ENCODE data around the gene MRAS. TPM values are rescaled to one million over a fixed set of nuclear protein-coding genes. Genes with fewer than 3 reads are reported as not detected.

MRAS gene
- total RNA-seq, 2 experiments from 2014 or later: 0.69 to 1.0 TPM

DNA sequence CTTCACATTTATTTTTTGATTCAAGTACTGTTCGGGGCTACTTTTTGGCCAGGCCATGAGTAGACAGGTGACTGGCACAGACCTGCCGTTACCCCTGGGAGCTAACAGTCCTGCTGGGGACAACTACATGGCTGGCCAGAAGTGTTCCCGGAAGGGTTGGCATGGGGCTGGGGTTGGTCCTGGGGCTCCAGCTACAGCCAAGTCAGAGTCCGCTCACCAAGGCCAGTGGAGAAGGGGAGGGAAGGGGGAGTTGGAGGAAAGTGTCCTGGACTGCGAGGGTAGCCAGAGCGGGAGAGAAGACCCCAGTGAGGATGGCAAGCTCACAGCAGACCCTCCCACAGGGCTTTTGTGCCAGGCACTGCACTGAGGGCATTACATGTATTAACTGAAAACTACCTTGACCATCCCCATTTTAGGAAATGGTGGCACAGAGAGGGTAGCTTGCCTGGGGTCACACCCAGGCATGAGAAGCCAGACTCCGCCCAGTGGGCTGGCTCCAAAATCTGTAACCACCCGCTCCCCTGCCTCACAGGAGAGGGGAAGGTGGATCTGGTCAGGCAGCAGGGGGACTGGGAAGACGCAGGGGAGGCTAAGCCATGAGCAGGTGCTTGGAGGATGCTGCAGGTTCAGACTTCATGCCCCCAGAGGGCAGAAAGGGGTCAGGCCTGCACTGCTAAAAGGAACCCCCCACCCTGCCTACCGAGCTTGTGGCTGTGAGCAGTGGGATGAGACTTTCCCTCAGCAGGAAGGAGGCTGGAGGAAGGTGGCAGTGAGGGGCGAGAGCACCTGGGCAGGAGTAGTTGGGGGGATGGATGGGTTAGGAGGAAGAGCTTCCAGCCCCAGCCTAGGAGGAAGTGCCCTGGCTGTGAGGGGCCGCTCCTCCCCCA, 47.7 kb downstream of the MRAS start:
- Mint-ChIP-seq H3K4me3 (no peak overlapping the region), H3K27me3 (peaks cover 2% of the 10 kb centered on the region), H3K9me3 (no peaks in the 10 kb centered on the region), H3K36me3 (no peaks in the 10 kb centered on the region), H3K27ac (no peak overlapping the region), H3K4me1 (peaks cover 2% of the 10 kb centered on the region)
- DNase-seq: no peak
- ATAC-seq (ENCODE audit: low read depth): no peak
- POLR2A ChIA-PET: no interaction called here

DNA sequence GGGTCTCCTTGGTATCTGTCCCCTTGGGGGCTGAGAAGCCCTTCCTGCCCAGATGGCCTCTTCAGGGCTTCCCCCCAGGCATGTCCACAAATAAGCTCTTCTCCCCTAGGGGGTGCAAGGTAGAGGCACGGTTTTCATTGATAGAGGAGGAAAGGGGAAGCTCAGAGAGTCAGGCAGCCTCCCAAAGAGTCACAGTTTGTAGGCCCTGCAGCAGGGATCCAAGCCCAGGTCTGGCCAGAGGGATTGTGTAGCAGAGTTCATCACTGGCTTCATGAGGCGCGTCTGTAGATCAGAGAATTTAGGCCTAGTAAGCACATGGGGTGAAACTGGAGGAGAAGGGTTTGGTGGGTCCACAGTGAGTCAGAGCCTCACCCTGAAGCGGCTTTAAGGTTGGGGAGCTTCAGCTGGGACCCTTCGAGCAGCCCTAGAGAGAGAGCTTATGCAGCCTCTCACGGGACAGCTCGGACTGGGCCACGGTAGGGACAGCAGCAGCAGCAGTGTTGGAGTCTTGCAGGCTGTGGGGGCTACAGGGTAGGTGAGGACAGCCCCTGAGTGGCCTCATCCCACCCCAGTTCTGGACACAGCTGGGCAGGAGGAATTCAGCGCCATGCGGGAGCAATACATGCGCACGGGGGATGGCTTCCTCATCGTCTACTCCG, 48.5 kb downstream of the MRAS start:
- Mint-ChIP-seq H3K9me3 (no peaks in the 10 kb centered on the region), H3K4me1 (peaks cover 2% of the 10 kb centered on the region), H3K36me3 (no peaks in the 10 kb centered on the region), H3K27ac (no peak overlapping the region), H3K4me3 (no peak overlapping the region), H3K27me3 (peaks cover 2% of the 10 kb centered on the region)
- POLR2A ChIA-PET: no interaction called here
- ATAC-seq (ENCODE audit: low read depth) (no peak), DNase-seq (no peak)

DNA sequence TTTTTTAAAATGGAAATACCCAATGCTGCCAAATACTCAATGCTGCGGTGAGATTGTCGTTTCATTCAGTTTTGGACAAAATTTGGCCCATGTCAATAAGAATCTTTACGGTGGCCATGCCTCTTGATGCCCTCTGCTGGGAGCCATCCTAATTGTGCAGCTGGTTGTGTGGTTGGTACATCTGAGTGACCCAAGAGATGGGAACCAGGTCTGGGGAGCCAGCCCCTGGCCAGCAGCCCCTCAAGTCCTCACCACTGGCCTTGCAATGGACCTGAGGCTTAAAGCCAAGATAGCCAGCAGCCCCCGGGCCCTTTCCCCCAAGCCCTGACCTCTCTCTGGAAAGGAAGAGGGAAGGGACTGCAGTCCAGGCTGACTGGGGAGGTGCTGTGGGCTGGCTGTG, 49.6 kb downstream of the MRAS start:
- H3K4me1 Mint-ChIP-seq: no peaks in the 10 kb centered on the region
- POLR2A ChIA-PET: no interaction called here
- H3K4me3 Mint-ChIP-seq: no peak overlapping the region
- H3K27ac Mint-ChIP-seq: no peak overlapping the region
- peaks cover 2% of the 10 kb centered on the region for H3K27me3 Mint-ChIP-seq
- no peak for ATAC-seq (ENCODE audit: low read depth)
- no peak for DNase-seq
- no peaks in the 10 kb centered on the region for H3K36me3 Mint-ChIP-seq
- no peaks in the 10 kb centered on the region for H3K9me3 Mint-ChIP-seq

DNA sequence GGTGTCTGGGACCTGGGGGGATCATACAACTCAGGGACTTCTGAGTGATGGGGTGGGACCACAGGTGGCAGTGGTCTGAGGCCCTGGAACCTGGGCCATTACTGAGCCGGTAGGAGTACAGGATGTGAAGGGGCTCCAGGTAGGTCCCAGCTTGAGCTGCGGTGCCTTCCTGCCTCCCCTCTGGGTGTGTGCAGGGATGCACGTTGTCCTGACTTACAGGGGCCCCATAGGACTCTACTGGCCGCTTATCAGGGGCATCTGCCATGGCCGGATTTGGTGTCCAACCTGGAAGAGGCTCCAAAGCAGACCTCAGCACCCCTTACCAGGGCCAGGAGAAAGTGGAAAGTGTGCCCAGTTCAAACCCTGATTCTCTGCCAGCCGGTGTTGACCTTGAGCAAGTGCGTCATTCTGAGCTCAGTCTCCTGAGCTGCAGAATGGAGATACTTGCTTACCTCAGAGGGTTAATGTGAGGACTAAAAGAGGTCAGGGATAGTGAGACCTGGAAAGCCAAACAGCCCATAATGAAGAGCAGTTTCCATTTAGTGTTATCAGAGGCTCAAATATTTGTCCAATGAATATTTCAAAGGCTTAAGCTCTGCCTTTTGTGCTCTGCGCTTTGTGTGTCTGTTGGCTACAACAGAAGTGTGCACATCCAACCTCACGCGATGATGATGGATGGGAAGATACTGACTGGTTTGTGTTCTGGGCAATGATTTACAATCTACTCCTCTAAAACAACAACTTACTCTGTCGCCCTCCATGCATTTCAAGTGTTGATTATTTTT, 50.6 kb downstream of the MRAS start:
- DNase-seq (no peak), ATAC-seq (ENCODE audit: low read depth) (no peak)
- POLR2A ChIA-PET: no interaction called here
- Mint-ChIP-seq H3K27ac (no peak overlapping the region), H3K9me3 (no peaks in the 10 kb centered on the region), H3K4me1 (no peaks in the 10 kb centered on the region), H3K27me3 (peaks cover 2% of the 10 kb centered on the region), H3K4me3 (no peak overlapping the region), H3K36me3 (no peaks in the 10 kb centered on the region)

DNA sequence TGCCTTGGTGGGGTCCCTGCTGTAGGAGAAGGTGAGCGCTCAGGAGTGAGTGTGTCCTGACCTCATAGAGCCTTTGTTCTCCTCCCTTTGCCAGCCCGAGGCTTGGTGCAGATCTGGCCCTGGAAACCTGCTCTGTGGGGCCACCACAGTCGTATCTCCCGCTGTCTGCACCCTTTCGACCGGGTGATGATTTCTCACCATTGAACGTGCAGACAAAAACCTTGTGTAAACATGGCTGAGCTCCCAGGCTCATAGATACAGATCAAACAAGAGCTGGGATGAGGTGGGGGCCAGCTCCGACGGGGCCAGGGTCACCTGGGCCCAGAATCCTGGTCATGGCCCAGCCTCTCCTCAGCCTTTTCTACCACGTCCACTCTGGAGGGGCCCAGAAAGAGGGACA, 51.4 kb downstream of the MRAS start:
- no peak overlapping the region for H3K27ac Mint-ChIP-seq
- no peak for ATAC-seq (ENCODE audit: low read depth)
- H3K4me3 Mint-ChIP-seq: no peak overlapping the region
- POLR2A ChIA-PET: no interaction called here
- no peaks in the 10 kb centered on the region for H3K36me3 Mint-ChIP-seq
- H3K9me3 Mint-ChIP-seq: no peaks in the 10 kb centered on the region
- H3K27me3 Mint-ChIP-seq: peaks cover 5% of the 10 kb centered on the region
- no peak for DNase-seq
- H3K4me1 Mint-ChIP-seq: no peaks in the 10 kb centered on the region

DNA sequence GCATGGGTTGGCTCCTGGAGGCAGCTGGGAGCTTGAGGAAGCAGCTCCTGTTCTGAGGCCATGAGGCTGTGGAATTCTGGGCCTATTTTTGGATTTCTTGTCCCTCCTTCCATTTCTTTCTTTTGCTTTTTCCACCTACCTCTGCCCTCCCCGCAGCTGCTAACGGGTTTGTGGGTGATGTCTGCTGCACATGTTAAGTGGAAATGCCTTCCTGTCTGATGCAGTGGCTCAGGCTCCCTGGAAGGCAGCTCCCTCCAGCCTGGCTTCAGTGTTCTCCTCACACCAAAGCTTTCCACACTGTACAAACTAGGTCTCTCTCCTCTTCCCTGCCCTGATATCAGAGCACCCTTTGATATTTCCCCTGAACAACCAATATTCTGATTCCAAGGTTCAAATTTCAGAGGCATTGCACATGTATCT, 52.3 kb downstream of the MRAS start:
- H3K9me3 Mint-ChIP-seq: no peaks in the 10 kb centered on the region
- ATAC-seq (ENCODE audit: low read depth) (no peak), DNase-seq (no peak)
- H3K36me3 Mint-ChIP-seq: no peaks in the 10 kb centered on the region
- H3K27ac Mint-ChIP-seq: no peak overlapping the region
- peaks cover 7% of the 10 kb centered on the region for H3K27me3 Mint-ChIP-seq
- POLR2A ChIA-PET: no interaction called here
- H3K4me1 Mint-ChIP-seq: no peaks in the 10 kb centered on the region
- no peak overlapping the region for H3K4me3 Mint-ChIP-seq

DNA sequence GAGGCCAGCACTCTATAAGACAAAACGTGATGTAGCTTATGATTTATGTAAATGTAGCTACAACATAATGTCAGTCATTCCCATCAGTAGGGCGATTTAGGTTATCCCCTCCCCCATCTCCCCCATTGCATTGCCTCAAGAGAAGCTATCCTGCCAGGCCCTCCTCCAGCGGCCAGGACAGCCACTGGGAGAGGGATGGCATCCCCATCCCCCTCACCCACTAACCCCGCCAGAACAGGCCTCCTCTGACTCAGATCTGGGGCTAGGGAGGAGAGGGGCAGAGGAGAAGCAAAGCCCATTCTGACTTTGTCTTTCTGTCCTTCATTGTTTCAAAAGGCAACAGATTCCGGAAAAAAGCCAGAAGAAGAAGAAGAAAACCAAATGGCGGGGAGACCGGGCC, 53.5 kb downstream of the MRAS start:
- H3K27ac Mint-ChIP-seq: no peak overlapping the region
- H3K4me3 Mint-ChIP-seq: no peak overlapping the region
- POLR2A ChIA-PET: no interaction called here
- H3K4me1 Mint-ChIP-seq: no peaks in the 10 kb centered on the region
- H3K9me3 Mint-ChIP-seq: no peaks in the 10 kb centered on the region
- no peak for ATAC-seq (ENCODE audit: low read depth)
- H3K27me3 Mint-ChIP-seq: peaks cover 15% of the 10 kb centered on the region
- H3K36me3 Mint-ChIP-seq: no peaks in the 10 kb centered on the region
- no peak for DNase-seq

DNA sequence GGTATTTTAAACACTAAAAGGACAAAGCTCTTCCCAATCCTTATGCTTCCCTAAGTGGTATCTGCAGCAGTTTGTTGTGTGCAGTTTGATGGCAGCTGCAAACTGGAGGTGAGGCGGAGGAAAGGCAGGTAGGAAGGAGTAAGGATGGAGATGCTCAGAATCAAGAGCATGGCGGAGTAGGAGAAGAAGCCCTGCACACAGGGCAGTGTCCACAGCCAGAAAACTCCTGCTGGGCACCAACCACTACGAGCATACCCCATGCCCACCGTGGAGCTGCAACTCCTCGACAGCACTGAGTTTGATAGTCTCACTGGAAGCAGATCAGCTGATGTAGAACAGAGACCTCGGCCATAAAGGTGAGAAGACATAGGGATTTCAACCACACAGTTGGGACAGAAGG, 55.7 kb downstream of the MRAS start:
- no peaks in the 10 kb centered on the region for H3K9me3 Mint-ChIP-seq
- no peak overlapping the region for H3K27ac Mint-ChIP-seq
- no peak for ATAC-seq (ENCODE audit: low read depth)
- H3K4me1 Mint-ChIP-seq: no peaks in the 10 kb centered on the region
- POLR2A ChIA-PET: no interaction called here
- no peaks in the 10 kb centered on the region for H3K36me3 Mint-ChIP-seq
- peaks cover 23% of the 10 kb centered on the region for H3K27me3 Mint-ChIP-seq
- no peak overlapping the region for H3K4me3 Mint-ChIP-seq
- DNase-seq: no peak

DNA sequence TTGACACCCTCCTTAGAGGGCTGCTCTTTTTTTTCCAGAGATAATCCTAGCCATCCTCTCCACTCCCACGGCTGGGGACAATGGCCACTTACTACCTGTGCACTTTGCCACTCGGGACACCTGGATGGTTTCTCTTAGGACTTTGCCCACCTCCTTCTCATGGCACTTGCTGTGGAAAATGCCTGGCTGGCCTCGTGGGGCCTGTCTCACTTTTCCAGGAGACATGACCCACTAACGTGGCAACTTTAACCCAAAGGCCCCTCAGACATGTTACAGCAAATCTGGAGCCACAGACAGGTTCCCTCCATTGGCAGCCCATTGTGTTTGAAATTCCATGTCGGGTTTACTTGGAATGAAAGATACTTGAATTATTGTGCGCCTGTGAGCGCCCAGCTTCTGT, 56.6 kb downstream of the MRAS start:
- Mint-ChIP-seq H3K27me3 (peaks cover 23% of the 10 kb centered on the region), H3K4me1 (no peaks in the 10 kb centered on the region), H3K4me3 (no peak overlapping the region), H3K36me3 (no peaks in the 10 kb centered on the region), H3K9me3 (no peaks in the 10 kb centered on the region), H3K27ac (no peak overlapping the region)
- no peak for DNase-seq
- POLR2A ChIA-PET: no interaction called here
- no peak for ATAC-seq (ENCODE audit: low read depth)

DNA sequence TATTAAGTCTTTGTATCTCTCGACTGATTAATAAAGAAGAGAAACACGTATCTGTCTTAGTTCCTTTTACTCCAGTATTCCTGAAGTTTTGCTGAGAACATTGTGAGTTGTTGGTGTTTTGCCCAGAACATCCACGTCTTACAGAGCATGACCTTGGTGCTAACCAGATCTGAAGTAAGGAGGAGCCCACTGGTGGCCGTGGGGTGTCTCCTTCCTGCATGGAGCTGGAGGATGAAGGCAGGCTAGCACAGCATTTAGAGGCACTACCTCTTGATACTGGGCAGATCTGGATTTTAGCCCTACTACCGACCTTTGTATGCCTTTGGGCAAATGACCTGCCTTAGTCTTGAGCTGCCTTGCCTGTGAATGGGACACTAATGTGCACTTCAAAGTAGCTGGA, 57.1 kb downstream of the MRAS start:
- H3K4me3 Mint-ChIP-seq: no peak overlapping the region
- no peak for ATAC-seq (ENCODE audit: low read depth)
- no peaks in the 10 kb centered on the region for H3K4me1 Mint-ChIP-seq
- DNase-seq: no peak
- POLR2A ChIA-PET: no interaction called here
- H3K9me3 Mint-ChIP-seq: no peaks in the 10 kb centered on the region
- no peaks in the 10 kb centered on the region for H3K36me3 Mint-ChIP-seq
- no peak overlapping the region for H3K27ac Mint-ChIP-seq
- H3K27me3 Mint-ChIP-seq: peaks cover 24% of the 10 kb centered on the region

DNA sequence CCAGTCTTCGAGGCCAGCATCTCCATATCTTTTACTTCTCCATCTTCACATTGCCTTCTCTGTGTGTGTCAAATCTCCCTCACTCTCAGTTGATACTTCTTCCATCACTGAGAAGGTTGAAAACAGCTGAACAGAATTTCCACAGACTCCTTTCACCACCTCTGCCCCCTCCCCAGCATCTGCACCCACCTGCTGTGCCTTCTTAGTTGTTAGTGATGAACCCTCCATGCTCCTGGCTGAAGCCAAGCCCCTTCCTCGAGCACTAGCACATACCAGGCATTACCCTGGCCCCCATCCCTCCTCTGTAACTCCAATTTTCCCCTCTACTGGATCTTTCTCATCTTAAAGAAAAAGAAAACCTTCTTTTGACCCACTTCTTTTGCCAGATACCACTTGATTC, 58.2 kb downstream of the MRAS start:
- Mint-ChIP-seq H3K27ac (no peak overlapping the region), H3K9me3 (no peaks in the 10 kb centered on the region), H3K27me3 (peaks cover 24% of the 10 kb centered on the region), H3K4me1 (no peaks in the 10 kb centered on the region), H3K4me3 (no peak overlapping the region), H3K36me3 (no peaks in the 10 kb centered on the region)
- ATAC-seq (ENCODE audit: low read depth): no peak
- POLR2A ChIA-PET: no interaction called here
- no peak for DNase-seq

DNA sequence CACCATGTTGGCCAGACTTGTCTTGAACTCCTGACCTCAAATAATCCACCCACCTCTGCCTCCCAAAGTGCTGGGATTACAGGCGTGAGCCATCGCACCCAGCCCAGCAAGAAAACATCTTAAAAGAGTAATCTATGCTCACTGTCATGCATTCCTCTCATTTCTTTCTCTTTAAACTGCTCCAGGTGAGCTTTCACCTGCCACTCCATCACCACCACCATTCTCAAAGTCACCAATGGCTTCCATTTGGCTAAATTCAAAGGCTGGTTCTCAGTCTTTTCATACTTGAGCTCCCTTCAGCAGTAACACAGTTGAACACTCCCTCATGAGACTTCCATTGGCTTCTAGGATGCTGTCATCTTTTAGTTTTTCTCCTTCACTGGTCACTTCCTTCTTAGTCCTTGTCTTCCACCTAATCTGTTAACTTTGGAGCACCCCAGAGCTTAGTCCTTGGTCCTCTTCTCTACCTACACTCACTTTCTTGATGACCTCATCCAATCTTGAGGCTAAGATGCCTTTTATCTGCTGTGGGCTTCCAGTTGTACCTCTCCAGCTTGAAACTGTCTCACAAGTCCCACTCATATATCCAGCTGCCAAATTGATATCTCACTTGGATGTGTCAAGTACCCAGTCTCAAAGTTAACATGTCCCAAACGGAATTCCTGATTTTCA, 59.0 kb downstream of the MRAS start:
- peaks cover 24% of the 10 kb centered on the region for H3K27me3 Mint-ChIP-seq
- no peak for ATAC-seq (ENCODE audit: low read depth)
- H3K9me3 Mint-ChIP-seq: no peaks in the 10 kb centered on the region
- no peak overlapping the region for H3K27ac Mint-ChIP-seq
- H3K4me3 Mint-ChIP-seq: no peak overlapping the region
- no peak for DNase-seq
- H3K36me3 Mint-ChIP-seq: no peaks in the 10 kb centered on the region
- H3K4me1 Mint-ChIP-seq: no peaks in the 10 kb centered on the region
- POLR2A ChIA-PET: no interaction called here

DNA sequence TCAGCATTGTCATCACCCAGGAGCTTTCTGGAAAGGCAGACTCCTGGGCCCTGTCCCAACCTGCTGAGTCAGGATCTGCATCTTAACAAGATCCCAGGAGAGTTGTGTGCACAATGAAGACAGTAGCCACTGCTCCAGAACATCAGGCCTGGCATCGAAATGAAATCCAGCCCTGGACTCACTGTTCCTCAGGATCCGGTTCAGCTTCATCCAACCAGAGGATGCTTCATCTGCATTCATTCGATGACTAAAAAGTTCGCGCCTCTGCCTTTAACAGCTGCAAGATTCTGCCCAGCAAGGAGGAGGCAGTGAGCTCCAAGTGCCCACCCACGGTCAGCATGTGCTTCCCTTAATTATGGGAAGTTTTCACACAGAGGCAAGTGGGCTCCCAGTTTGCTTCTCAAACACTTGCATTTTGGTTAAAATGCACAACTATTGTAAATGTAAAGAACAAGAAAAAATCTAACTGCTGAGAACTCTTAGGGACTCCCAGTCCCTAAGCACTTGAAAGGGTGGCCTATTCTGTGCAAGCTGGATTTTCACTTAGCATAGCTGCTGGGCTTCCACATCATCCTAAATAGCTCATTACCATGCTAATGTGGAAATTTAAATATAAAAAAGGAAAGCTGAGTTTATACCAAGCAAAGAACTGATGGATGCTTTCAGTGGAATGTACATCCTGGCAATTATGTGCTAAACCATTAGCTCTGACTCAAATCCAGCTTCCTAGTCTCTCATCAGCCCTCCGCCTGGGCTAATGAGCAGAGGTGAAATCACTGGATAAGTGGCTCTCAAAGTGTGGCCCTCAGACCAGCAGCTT, 60.6 kb downstream of the MRAS start:
- DNase-seq (no peak), ATAC-seq (ENCODE audit: low read depth) (no peak)
- H3K27ac Mint-ChIP-seq: no peak overlapping the region
- H3K4me3 Mint-ChIP-seq: no peak overlapping the region
- H3K4me1 Mint-ChIP-seq: no peaks in the 10 kb centered on the region
- peaks cover 24% of the 10 kb centered on the region for H3K27me3 Mint-ChIP-seq
- H3K36me3 Mint-ChIP-seq: no peaks in the 10 kb centered on the region
- POLR2A ChIA-PET: no interaction called here
- H3K9me3 Mint-ChIP-seq: no peaks in the 10 kb centered on the region

Measured in activated naive CD8-positive, alpha-beta T cell treated with anti-CD3 and anti-CD28 coated beads, Interleukin-2, amount 10 ng/mL, durations not matched to agents 7 days and 5 days (primary cell).